Stimulated activated CD4-positive, alpha-beta T cell treated with anti-CD3 and anti-CD28 coated beads, TNF-alpha, amount 100 ng/mL, for 4 hours (primary cell): ENCODE measurements around the gene CTSS.

Experiments used
- DNase-seq, 3 experiments: peaks; one replicate each; pipeline ENCODE4 v3.0.0-alpha.2; 2020; ENCODE audit warnings: low read depth in 3 of 3

Gene CTSS

GRCh38 chr1:150696995-150697927 lies 68.3 kb downstream of the CTSS start, which contains the start of gene GOLPH3L:
GOLPH3L (minus strand) TSS chr1:150697154; CDS start chr1:150694838, 2,316 bp downstream.
- peak; percentile 43 to 78 (median 74) for DNase-seq

- DNase-seq = no peak
Measured at GRCh38 chr1:150696590-150696989, 69.0 kb downstream of the CTSS start.

- DNase-seq = no peak
Measured at GRCh38 chr1:150696162-150696561, 69.4 kb downstream of the CTSS start.

- no peak for DNase-seq
Measured at GRCh38 chr1:150695561-150695960, 70.0 kb downstream of the CTSS start.

GRCh38 chr1:150692720-150693119 lies 72.9 kb downstream of the CTSS start:
- no peak for DNase-seq

GRCh38 chr1:150688763-150689162 lies 76.8 kb downstream of the CTSS start:
- no peak for DNase-seq

- DNase-seq = no peak
Measured at GRCh38 chr1:150686275-150686674, 79.3 kb downstream of the CTSS start.

GRCh38 chr1:150683914-150684313 lies 81.7 kb downstream of the CTSS start:
- DNase-seq = no peak
